ENCODE data around the gene CERCAM. TPM values are rescaled to one million over a fixed set of nuclear protein-coding genes. Genes with fewer than 3 reads are reported as not detected.

The CERCAM gene
- total RNA-seq, 1 donor, result 195 TPM

GRCh38 chr9:128485414-128485855 lies 64.8 kb downstream of the CERCAM start:
- TF ChIP-seq, protein P1, sequence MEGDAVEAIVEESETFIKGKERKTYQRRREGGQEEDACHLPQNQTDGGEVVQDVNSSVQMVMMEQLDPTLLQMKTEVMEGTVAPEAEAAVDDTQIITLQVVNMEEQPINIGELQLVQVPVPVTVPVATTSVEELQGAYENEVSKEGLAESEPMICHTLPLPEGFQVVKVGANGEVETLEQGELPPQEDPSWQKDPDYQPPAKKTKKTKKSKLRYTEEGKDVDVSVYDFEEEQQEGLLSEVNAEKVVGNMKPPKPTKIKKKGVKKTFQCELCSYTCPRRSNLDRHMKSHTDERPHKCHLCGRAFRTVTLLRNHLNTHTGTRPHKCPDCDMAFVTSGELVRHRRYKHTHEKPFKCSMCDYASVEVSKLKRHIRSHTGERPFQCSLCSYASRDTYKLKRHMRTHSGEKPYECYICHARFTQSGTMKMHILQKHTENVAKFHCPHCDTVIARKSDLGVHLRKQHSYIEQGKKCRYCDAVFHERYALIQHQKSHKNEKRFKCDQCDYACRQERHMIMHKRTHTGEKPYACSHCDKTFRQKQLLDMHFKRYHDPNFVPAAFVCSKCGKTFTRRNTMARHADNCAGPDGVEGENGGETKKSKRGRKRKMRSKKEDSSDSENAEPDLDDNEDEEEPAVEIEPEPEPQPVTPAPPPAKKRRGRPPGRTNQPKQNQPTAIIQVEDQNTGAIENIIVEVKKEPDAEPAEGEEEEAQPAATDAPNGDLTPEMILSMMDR (IDR thresholded peaks at IDR 0.05; ENCODE audit: extremely low read depth, low read depth, low read length), result no peak
- H3K36me3 ChIP-seq (ENCODE audit: insufficient read depth, low read length), result peaks cover 67% of the 10 kb centered on the region
- H3K27me3 ChIP-seq (ENCODE audit: insufficient read depth, low read length), result no peaks in the 10 kb centered on the region
- H3K9me3 ChIP-seq (ENCODE audit: low read depth, low read length), result no peaks in the 10 kb centered on the region
- no peak for DNase-seq (ENCODE audit: insufficient read length, low spot score, missing footprints)
- H3K4me3 ChIP-seq (ENCODE audit: insufficient read depth, low read length), result no peak overlapping the region
- no peak overlapping the region for H2AFZ ChIP-seq (ENCODE audit: low read length)
- H4K20me1 ChIP-seq (ENCODE audit: insufficient read depth, low read length), result no peaks in the 10 kb centered on the region
- no peaks in the 10 kb centered on the region for H3K4me1 ChIP-seq (ENCODE audit: insufficient read depth, low read length)
- H3K27ac ChIP-seq (ENCODE audit: low read depth, low read length), result no peak overlapping the region
- H3K79me2 ChIP-seq (ENCODE audit: insufficient read depth, low read length), result no peaks in the 10 kb centered on the region
- H3K4me2 ChIP-seq (ENCODE audit: insufficient read depth, low read length), result no peak overlapping the region

GRCh38 chr9:128486201-128486600 lies 65.5 kb downstream of the CERCAM start:
- Histone ChIP-seq H3K4me3 (ENCODE audit: insufficient read depth, low read length) (no peak overlapping the region), H3K27ac (ENCODE audit: low read depth, low read length) (no peak overlapping the region), H3K27me3 (ENCODE audit: insufficient read depth, low read length) (no peaks in the 10 kb centered on the region), H3K9me3 (ENCODE audit: low read depth, low read length) (no peaks in the 10 kb centered on the region), H3K4me2 (ENCODE audit: insufficient read depth, low read length) (no peak overlapping the region), H4K20me1 (ENCODE audit: insufficient read depth, low read length) (no peaks in the 10 kb centered on the region), H3K4me1 (ENCODE audit: insufficient read depth, low read length) (no peaks in the 10 kb centered on the region), H3K36me3 (ENCODE audit: insufficient read depth, low read length) (peaks cover 70% of the 10 kb centered on the region), H3K79me2 (ENCODE audit: insufficient read depth, low read length) (no peaks in the 10 kb centered on the region), H2AFZ (ENCODE audit: low read length) (no peak overlapping the region)
- TF ChIP-seq, protein P1 (IDR thresholded peaks at IDR 0.05; ENCODE audit: extremely low read depth, low read depth, low read length), result no peak
- DNase-seq (ENCODE audit: insufficient read length, low spot score, missing footprints), result no peak

Other genes starting within 250 kb of the CERCAM start
- 33.7 and 40.1 TPM in 2 replicates for gene CIZ1, start 229.3 kb upstream of the CERCAM start, total RNA-seq
- 3.6 and 6.5 TPM in 2 replicates for gene DNM1, start 217.5 kb upstream of the CERCAM start, total RNA-seq
- gene GOLGA2, start 144.8 kb upstream of the CERCAM start, total RNA-seq, result 121 and 137 TPM in 2 replicates
- gene SWI5, start 144.6 kb upstream of the CERCAM start, total RNA-seq, result 19.2 and 20.3 TPM in 2 replicates
- gene TRUB2, start 98.4 kb upstream of the CERCAM start, total RNA-seq, result 16.2 and 16.3 TPM in 2 replicates
- gene COQ4, start 98.0 kb upstream of the CERCAM start, total RNA-seq, result 34.7 and 34.8 TPM in 2 replicates
- 21.4 and 23.0 TPM in 2 replicates for gene SLC27A4, start 80.3 kb upstream of the CERCAM start, total RNA-seq
- 29.2 and 35.1 TPM in 2 replicates for gene URM1, start 49.5 kb upstream of the CERCAM start, total RNA-seq
- 25.9 and 26.4 TPM in 2 replicates for gene ODF2, start 35.1 kb downstream of the CERCAM start, total RNA-seq
- gene GLE1, start 83.9 kb downstream of the CERCAM start, total RNA-seq, result 17.1 and 19.2 TPM in 2 replicates
- 324 and 354 TPM in 2 replicates for gene SPTAN1, start 131.7 kb downstream of the CERCAM start, total RNA-seq
- 51.3 and 52.1 TPM in 2 replicates for gene DYNC2I2, start 236.0 kb downstream of the CERCAM start, total RNA-seq

Data from osteoblast (primary cell).